BLaER1 treated with 17β-estradiol and CSF1 and Interleukin-3, amounts not matched to agents 10 nM and 100 nM (cell line): ENCODE measurements around the gene IL22.
A peak's percentile ranks its signal among the peaks of the same experiment; 100 is the strongest.

Source experiments
- H3K27ac ChIP-seq, 11 experiments: shearing (Covaris generic); formaldehyde crosslinking; 2 replicates each; pipeline ENCODE4 v1.8.1; 2022
- H3K27me3 ChIP-seq, 11 experiments: shearing (Covaris generic); formaldehyde crosslinking; 2 replicates each; pipeline ENCODE4 v1.8.1; 2022
- H3K36me3 ChIP-seq, 11 experiments: shearing (Covaris generic); formaldehyde crosslinking; 2 replicates each; pipeline ENCODE4 v1.8.1; 2022
- H3K4me1 ChIP-seq, 10 experiments: shearing (Covaris generic); formaldehyde crosslinking; 2 replicates each; pipeline ENCODE4 v1.8.1; 2022
- H3K4me2 ChIP-seq, 11 experiments: shearing (Covaris generic); formaldehyde crosslinking; 2 replicates each; pipeline ENCODE4 v1.8.1; 2022
- H3K4me3 ChIP-seq, 10 experiments: shearing (Covaris generic); formaldehyde crosslinking; 2 replicates each; pipeline ENCODE4 v1.8.1; 2022
- H3K9ac ChIP-seq, 11 experiments: shearing (Covaris generic); formaldehyde crosslinking; 2 replicates each; pipeline ENCODE4 v1.8.1; 2022
- H3K9me3 ChIP-seq, 11 experiments: shearing (Covaris generic); formaldehyde crosslinking; replicated peaks in 1 of 11; 2 replicates each; pipeline ENCODE4 v1.8.1; 2022
- H4K20me1 ChIP-seq, 11 experiments: shearing (Covaris generic); formaldehyde crosslinking; 2 replicates each; pipeline ENCODE4 v1.8.1; 2022
- Cebpa-rat ChIP-seq, 11 experiments: shearing (Covaris generic); IDR thresholded peaks; 2 replicates each; pipeline ENCODE4 v1.8.1; 2022

IL22 gene

DNA sequence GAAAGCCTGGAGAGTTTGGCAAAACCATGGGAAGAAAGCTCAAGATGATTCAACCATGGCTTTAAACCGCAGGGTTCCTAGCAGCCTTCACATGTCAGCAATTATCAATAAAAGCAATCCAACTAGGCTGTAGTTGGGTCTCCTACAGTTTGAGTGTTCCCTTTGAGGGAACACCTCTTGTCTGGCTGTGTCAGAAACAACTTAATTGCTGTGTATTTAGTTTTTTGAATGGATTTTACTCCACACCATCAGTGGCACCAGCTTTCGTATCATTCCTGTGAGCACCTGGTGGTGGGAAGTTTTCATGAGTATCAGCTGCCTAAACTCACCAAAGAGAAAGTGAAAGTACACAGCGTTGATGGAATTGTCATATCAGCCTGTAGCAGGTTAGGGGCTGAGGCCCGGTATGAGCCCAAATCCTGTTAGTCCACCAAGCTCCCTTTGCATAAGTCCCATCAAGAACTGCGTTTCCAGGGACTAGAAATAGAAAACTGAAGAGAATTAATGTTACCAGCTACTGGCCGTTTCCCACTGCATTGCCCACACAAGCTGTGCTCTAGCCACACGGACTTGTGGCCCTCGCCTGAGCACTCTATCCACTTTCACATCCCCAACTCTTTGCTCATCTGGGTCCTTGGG lies 16.9 kb downstream of the IL22 start:
- Histone ChIP-seq H3K4me1 (peaks cover 24 to 40% (median 34%) of the 10 kb centered on the region in 10 experiments), H3K27ac (peak overlapping the region in 10 of 11 experiments; percentile 25 to 58 (median 36); a peak in 15 of 22 replicates), H3K9ac (peak overlapping the region in 10 of 11 experiments; percentile 2 to 64 (median 42); a peak in 16 of 22 replicates), H3K27me3 (no peaks in the 10 kb centered on the region), H3K36me3 (no peaks in the 10 kb centered on the region), H4K20me1 (no peaks in the 10 kb centered on the region), H3K9me3 (0 out of 22 replicates have a peak, but pooled peaks cover 0 to 3% (median 0%) of the 10 kb centered on the region in 11 experiments), H3K4me3 (peak overlapping the region; percentile 19 to 62 (median 50); a peak in 19 of 20 replicates), H3K4me2 (peak overlapping the region; percentile 71 to 93 (median 83))
- TF ChIP-seq Cebpa-rat (IDR thresholded peaks at IDR 0.05) = no peak

DNA sequence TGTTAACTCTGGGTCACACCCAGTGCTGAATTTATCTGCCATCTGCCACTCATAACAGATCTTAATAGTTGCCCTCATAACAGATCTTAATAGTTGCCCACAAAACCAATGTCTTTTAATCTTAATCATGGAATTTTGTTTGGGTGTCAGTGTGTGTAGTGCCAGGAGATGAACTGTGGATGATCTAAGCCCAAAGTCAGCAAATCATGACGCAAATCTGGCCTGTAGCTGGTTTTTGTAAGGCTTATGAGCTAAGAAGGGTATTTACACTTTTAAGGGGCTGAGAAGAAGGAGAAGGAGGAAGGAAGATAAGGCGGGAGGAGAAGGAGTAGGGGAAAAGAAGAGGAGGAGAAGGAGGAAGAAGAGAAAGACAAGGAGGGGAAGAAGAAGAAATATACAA lies 17.8 kb downstream of the IL22 start:
- no peak for TF ChIP-seq Cebpa-rat (IDR thresholded peaks at IDR 0.05)
- no peaks in the 10 kb centered on the region for H3K27me3 ChIP-seq
- H3K4me3 ChIP-seq = no peak overlapping the region
- H3K4me2 ChIP-seq = peak overlapping the region in 2 of 11 experiments; percentile 79 to 85; a peak in 1 of 22 replicates
- H3K9me3 ChIP-seq = 0 out of 22 replicates have a peak, but pooled peaks cover 0 to 3% (median 0%) of the 10 kb centered on the region in 11 experiments
- no peaks in the 10 kb centered on the region for H3K36me3 ChIP-seq
- no peak overlapping the region for H3K9ac ChIP-seq
- H3K4me1 ChIP-seq = peaks cover 20 to 30% (median 25%) of the 10 kb centered on the region in 10 experiments
- no peak overlapping the region for H3K27ac ChIP-seq
- no peaks in the 10 kb centered on the region for H4K20me1 ChIP-seq

DNA sequence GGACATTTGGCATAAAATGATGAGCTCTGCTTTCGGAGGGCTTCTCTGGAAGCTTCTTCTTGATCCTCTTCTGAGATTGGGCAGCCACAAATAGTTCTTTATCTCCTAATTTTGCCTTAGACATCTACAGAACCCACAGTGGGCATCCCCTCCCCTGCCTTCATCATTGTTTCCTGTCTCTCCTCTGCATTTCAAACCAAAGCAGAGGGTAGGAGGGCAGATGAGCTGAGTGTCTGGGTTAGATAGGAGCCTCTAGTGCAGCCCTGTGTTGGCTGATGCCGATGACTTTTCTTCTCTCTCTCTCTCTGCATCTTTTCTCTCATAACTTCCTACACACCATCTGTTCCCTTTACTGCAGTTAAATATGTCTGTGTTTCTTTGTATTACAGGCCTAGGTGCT lies 19.3 kb downstream of the IL22 start:
- Histone ChIP-seq H3K9me3 (0 out of 22 replicates have a peak, but pooled peaks cover 0 to 3% (median 0%) of the 10 kb centered on the region in 11 experiments), H3K9ac (no peak overlapping the region), H3K36me3 (no peaks in the 10 kb centered on the region), H3K27me3 (no peaks in the 10 kb centered on the region), H3K4me2 (no peak overlapping the region), H3K4me1 (peaks cover 20 to 23% (median 22%) of the 10 kb centered on the region in 10 experiments), H3K27ac (no peak overlapping the region), H4K20me1 (no peaks in the 10 kb centered on the region), H3K4me3 (no peak overlapping the region)
- no peak for TF ChIP-seq Cebpa-rat (IDR thresholded peaks at IDR 0.05)

DNA sequence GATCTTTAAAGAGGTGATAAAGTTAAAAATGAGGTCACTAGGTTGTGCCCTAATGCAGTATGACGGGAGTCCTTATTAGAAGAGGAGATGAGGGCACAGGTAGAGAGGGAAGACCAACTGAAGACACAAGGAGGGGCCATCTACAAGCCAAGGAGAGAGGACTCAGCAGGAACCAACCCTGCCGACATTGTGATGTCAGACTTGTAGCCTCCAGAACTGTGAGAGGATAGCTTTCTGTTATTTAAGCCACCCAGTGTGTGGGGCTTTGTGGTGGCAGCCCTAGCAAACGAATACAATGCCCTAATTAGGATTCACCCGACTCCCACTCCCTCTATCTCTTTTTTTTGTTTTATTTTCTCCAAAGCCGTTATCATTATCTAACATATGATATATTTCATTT lies 19.9 kb downstream of the IL22 start:
- H3K4me1 ChIP-seq = peaks cover 20 to 23% (median 22%) of the 10 kb centered on the region in 10 experiments
- 0 out of 22 replicates have a peak, but pooled peaks cover 0 to under 1% (median 0%) of the 10 kb centered on the region in 11 experiments for H3K9me3 ChIP-seq
- H3K36me3 ChIP-seq = no peaks in the 10 kb centered on the region
- TF ChIP-seq Cebpa-rat (IDR thresholded peaks at IDR 0.05) = no peak
- no peaks in the 10 kb centered on the region for H3K27me3 ChIP-seq
- H3K4me3 ChIP-seq = no peak overlapping the region
- H4K20me1 ChIP-seq = no peaks in the 10 kb centered on the region
- H3K27ac ChIP-seq = no peak overlapping the region
- no peak overlapping the region for H3K4me2 ChIP-seq
- H3K9ac ChIP-seq = no peak overlapping the region

DNA sequence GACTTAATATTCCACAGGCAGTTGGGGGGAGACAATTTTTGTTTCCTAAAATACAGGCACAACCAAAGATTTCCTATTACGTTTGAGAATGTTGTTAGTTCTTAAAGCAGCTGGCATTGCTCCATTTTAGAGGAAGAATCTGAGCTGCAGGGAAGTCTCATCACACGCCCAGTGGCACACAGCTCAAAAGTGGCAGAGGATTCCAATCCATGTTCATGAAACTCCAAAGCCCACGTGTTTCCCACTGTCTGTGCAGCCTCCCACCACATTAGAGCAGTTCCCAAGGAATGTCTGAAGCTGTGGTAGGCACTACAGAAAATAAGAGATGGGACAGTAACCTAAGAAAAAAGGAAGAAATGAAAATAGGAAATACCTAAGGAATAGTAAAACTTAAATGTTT lies 21.7 kb downstream of the IL22 start:
- no peak for TF ChIP-seq Cebpa-rat (IDR thresholded peaks at IDR 0.05)
- Histone ChIP-seq H3K27ac (no peak overlapping the region), H3K4me1 (peaks cover 7 to 10% (median 7%) of the 10 kb centered on the region in 10 experiments)

DNA sequence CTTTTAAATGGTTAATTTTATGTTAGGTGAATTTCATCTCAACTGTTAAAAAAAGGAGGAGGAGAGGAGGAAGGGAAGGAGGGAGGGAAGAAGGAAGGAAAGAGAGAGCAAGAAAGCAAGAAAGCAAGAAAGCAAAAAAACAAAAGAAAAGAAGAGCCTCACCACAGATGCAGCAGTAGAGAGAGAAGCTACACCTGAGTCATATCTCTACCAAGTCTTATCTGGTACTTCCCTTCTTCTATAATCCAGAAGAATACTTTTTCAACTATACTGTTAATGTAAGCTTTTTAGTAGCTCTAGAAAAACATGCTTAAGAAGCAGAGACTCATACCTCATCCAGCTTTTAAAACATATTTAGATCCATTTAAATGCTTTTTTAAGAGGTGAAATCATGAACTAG lies 22.2 kb downstream of the IL22 start:
- Histone ChIP-seq H3K4me3 (no peak overlapping the region), H3K9ac (no peak overlapping the region), H3K27ac (no peak overlapping the region), H3K4me2 (no peak overlapping the region), H3K9me3 (no peaks in the 10 kb centered on the region), H4K20me1 (no peaks in the 10 kb centered on the region), H3K27me3 (no peaks in the 10 kb centered on the region), H3K36me3 (no peaks in the 10 kb centered on the region), H3K4me1 (peaks cover 2 to 5% (median 3%) of the 10 kb centered on the region in 10 experiments; a peak in 18 of 20 replicates)
- no peak for TF ChIP-seq Cebpa-rat (IDR thresholded peaks at IDR 0.05)

More for the DNA sequence above, 21.7 kb downstream of the IL22 start:
- H3K4me2 ChIP-seq = no peak overlapping the region
- H3K9ac ChIP-seq = no peak overlapping the region
- H3K4me3 ChIP-seq = no peak overlapping the region
- H3K27me3 ChIP-seq = no peaks in the 10 kb centered on the region
- H4K20me1 ChIP-seq = no peaks in the 10 kb centered on the region
- no peaks in the 10 kb centered on the region for H3K36me3 ChIP-seq
- no peaks in the 10 kb centered on the region for H3K9me3 ChIP-seq

DNA sequence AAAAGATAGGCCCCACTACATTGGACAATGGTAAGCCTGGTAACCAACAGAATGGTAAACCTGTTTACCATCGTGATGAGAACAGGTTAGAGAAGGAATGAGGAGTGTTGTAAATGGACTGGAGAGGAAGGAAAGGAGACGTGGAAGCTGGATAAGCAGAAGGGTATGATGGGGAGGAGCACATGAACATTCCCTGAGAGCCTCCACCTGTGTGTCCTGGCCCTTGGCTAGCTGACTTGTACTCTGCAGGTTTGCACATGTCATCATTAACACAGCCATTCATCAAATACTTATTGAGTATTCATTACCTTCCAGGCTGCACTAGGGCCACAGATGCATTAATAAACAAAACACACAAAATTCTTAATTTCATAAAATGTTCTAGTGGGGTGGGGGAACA lies 23.4 kb downstream of the IL22 start:
- no peak overlapping the region for H3K4me2 ChIP-seq
- TF ChIP-seq Cebpa-rat (IDR thresholded peaks at IDR 0.05) = no peak
- H3K4me3 ChIP-seq = no peak overlapping the region
- H3K27me3 ChIP-seq = no peaks in the 10 kb centered on the region
- H3K9ac ChIP-seq = no peak overlapping the region
- no peaks in the 10 kb centered on the region for H3K9me3 ChIP-seq
- no peaks in the 10 kb centered on the region for H4K20me1 ChIP-seq
- H3K36me3 ChIP-seq = no peaks in the 10 kb centered on the region
- no peak overlapping the region for H3K27ac ChIP-seq
- H3K4me1 ChIP-seq = no peaks in the 10 kb centered on the region

DNA sequence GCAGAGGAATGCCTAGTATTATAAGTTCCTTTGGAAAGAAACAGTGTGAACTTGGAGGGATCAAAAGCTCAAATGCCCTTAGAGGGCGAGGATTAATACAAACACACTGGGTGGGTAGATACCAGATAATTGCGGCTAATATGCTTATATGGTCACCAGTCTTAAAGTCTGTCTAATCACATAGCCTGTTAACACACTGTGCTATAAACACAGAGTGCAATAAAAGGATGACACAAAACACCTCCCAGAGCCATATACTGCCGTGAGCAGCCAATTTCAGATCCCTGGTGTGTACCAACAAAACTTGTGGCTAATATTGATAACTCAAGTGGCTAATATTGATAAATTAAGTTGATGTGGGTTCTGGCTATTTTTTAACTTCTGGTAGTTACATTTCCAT lies 26.0 kb downstream of the IL22 start:
- Histone ChIP-seq H3K4me2 (no peak overlapping the region), H3K9me3 (no peaks in the 10 kb centered on the region)
- TF ChIP-seq Cebpa-rat (IDR thresholded peaks at IDR 0.05) = no peak

DNA sequence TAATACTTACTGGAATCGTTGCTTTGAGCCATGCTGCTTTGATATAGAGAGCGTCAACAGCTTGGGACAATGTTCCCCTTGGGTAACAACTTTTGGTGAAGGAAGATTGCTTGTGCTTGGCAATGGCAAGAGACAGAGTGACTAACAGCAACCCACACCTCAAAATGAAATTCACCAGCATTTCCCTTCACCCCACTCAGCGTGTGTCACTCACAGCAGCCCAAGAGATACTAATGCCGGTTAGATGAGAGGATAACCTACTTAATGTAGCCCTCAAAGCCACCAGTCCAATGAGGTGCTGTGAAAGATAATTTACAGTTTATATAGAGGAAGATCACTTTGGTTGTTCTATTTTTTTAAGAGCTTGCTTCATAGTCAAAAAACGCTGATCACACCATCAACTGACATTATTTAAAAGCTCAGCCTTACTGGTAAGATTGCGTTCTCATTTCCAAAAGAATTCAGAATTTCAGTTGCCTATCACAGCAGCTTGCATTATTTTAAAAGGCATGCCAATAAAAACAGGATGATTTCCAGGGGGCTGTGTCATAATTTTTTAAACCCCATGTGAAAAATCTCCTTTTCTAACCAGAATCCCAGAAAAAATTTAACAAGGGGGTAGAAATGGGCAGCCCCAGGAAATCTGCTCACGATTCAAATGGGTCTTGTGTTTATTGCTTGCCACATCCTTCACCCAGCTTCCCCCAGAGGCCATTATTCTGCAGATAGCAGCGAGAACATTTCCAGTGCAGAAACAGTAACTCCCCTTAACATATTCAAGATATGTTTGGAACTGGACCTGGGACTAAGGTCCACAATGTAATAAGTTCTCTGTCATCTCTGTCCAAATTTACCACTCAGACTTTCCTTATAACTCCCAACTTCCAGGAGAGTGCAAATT lies 27.6 kb downstream of the IL22 start, which contains the start of gene IL26:
Gene IL26, minus strand, starts transcription at position 235 of the 901 bp plus-strand sequence. Its CDS starts 54 bp downstream, at position 181.
- H3K27ac ChIP-seq = no peak within 1 kb of the TSS
- H4K20me1 ChIP-seq = no peaks in the 10 kb centered on the region
- H3K27me3 ChIP-seq = no peaks in the 10 kb centered on the region
- H3K9me3 ChIP-seq = no peaks in the 10 kb centered on the region
- no peaks in the 10 kb centered on the region for H3K36me3 ChIP-seq
- H3K4me3 ChIP-seq = no peak within 1 kb of the TSS
- H3K4me2 ChIP-seq = no peak within 1 kb of the TSS
- peaks cover 0 to 5% (median 0%) of the 10 kb centered on the region in 10 experiments; a peak in 1 of 20 replicates for H3K4me1 ChIP-seq
- no peak within 1 kb of the TSS for H3K9ac ChIP-seq
- TF ChIP-seq Cebpa-rat (IDR thresholded peaks at IDR 0.05) = no peak

More for the DNA sequence above, 26.0 kb downstream of the IL22 start:
- H3K9ac ChIP-seq = no peak overlapping the region
- H3K27ac ChIP-seq = no peak overlapping the region
- H3K4me1 ChIP-seq = peaks cover 0 to 5% (median 0%) of the 10 kb centered on the region in 10 experiments; a peak in 1 of 20 replicates
- H3K36me3 ChIP-seq = no peaks in the 10 kb centered on the region
- H3K27me3 ChIP-seq = no peaks in the 10 kb centered on the region
- no peak overlapping the region for H3K4me3 ChIP-seq
- H4K20me1 ChIP-seq = no peaks in the 10 kb centered on the region
